HAP-1 (cell line): Measurements from ENCODE around the gene SLC19A1.

Experiments used
- DNase-seq, 2 experiments: peaks; one replicate each; pipeline ENCODE4 v3.0.0-alpha.2; 2016 to 2020; ENCODE audit warnings: low spot score in 2 of 2
- H3K27me3 ChIP-seq: fragments of 250-450 bp; sonication (Bioruptor Pico); 2 replicates; pipeline ENCODE4 v1.5.1; 2020; ENCODE audit warnings: low read depth, mild to moderate bottlenecking, moderate library complexity
- H3K36me3 ChIP-seq: fragments of 250-450 bp; sonication (Bioruptor Pico); replicated peaks from 2 replicates; pipeline ENCODE4 v1.5.1; 2020; ENCODE audit warnings: mild to moderate bottlenecking
- H3K4me1 ChIP-seq: fragments of 250-450 bp; sonication (Bioruptor Pico); 2 replicates; pipeline ENCODE4 v1.5.1; 2020; ENCODE audit warnings: mild to moderate bottlenecking
- H3K4me3 ChIP-seq: fragments of 250-450 bp; sonication (Bioruptor Pico); 2 replicates; pipeline ENCODE4 v1.5.1; 2020; ENCODE audit warnings: mild to moderate bottlenecking, moderate library complexity
- H3K9me3 ChIP-seq: fragments of 250-450 bp; sonication (Bioruptor Pico); 2 replicates; pipeline ENCODE4 v1.5.1; 2020; ENCODE audit warnings: mild to moderate bottlenecking, moderate library complexity
- in situ Hi-C: fragments of 300-500 bp; cut with MboI; formaldehyde crosslinking; loops from 3 replicates; pipeline ENCODE4 v1.14.3; 2020; ENCODE audit warnings: low sequenced_read_pairs, inconsistent platforms, mixed read lengths

The SLC19A1 gene

DNA sequence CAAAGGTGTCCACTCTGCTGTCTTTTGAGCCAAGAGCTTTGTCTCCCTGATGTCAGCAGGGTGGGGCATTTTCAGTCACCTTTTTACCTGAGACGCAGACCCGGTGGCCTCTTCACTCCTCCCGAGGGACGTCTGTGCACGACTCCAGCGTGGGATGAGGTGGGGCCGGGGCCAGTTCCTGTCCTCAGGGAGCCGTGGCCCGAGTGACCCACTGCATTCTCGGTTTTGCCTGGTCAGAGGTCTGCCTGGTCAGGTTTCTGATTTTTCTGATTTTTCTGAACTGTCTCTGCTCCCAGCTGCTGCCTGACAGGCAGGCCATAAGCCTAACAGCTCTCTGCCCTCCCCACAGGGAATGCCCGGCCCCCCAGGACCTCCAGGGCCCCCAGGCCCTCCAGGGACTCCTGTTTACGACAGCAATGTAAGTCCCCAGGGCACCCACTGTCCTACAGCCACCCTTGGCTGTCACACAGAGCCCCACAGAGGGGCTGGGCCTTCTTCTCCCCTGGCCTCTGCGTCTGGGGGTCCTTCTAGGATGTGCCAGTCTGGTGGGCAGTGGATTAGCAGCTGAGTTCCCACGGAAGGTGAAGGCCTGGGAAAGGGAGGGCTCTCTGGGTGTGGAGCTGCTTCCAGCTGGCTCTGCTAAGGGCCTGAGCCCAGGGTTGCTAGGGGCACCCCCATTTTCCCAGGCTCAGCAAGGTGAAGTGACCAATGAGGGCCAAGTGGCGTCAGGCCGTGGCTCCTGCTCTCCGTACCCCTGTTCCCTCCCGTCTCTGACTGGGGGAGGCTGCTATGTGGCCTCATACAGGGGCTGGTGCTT is 45.9 kb downstream of the SLC19A1 start:
- no peak for DNase-seq
- no peaks in the 10 kb centered on the region for H3K9me3 ChIP-seq
- peaks cover 12% of the 10 kb centered on the region for H3K36me3 ChIP-seq
- in situ Hi-C loops, result no loop called here
- no peaks in the 10 kb centered on the region for H3K27me3 ChIP-seq
- H3K4me1 ChIP-seq, result no peaks in the 10 kb centered on the region
- no peak overlapping the region for H3K4me3 ChIP-seq

DNA sequence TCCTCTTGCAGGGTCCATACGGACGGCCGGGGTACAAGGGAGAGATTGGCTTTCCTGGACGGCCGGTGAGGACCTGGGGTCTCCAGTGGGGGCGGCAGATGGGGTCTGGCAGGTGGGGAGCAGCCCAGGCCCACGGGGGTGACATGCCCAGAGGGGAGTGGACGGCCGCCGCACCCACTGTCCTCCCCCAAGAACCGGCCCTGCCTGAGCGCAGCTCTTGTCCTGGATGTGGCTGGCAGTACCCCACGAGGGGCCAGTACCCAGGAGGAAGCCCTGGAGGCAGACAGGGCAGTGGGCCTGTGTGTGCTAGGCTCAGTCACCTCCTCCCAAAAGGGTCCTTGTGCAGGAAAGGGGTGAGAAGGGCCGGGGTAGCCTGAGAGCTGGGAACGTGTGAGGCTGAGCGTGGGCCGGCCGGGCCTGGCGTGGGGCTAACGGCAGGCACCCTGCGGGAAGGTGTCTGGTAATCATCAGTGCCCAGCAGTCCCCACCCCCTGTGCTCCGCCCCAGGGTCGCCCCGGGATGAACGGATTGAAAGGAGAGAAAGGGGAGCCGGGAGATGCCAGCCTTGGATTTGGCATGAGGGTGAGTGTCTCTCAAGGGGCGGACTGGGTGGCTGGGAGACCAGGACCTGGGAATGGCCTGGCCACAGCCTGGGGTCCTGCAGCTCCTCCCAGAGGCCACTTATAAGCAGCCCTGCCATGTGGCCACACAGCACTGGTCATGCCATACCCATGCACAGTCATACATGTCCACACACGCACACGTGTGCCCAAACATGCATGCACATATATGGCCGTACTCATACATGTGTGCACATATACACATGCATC is 47.2 kb downstream of the SLC19A1 start:
- H3K4me3 ChIP-seq, result no peak overlapping the region
- H3K36me3 ChIP-seq, result peaks cover 12% of the 10 kb centered on the region
- no peaks in the 10 kb centered on the region for H3K27me3 ChIP-seq
- DNase-seq, result no peak
- in situ Hi-C loops, result no loop called here
- H3K4me1 ChIP-seq, result no peaks in the 10 kb centered on the region
- no peaks in the 10 kb centered on the region for H3K9me3 ChIP-seq

DNA sequence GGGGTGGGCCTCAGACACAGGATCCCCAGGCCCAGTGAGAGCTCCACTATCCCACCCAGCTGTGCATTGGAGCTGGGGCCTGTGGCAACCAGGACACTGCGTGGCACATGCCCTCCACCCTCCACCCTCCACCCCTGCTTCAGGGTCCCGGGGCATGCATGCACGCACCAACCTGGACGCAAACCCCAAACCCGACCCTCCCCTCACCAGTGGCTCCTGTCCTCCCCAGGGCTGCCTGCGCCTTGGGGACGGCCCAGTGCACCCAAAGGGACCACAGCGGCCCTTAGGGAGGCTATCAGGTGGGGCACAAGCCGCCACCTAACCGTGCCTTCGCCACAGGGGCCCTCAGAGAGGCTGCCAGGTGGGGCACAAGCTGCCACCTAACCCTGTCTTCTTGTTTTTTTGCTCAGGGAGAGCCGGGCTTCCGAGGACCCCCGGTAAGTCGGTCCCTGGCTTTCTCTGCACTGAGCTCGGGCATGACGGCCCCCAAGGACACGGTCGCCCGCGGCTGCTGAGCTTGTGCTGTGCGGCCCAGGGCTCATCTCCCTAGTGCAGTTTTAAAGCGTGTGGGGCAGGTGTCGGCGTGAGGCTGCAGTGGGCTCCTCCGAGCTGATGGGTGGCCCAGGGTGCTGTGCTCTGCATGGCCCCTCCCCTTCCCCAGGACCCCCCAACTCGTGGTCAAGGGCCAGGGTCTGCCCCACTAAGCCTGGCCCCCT is 47.9 kb downstream of the SLC19A1 start:
- in situ Hi-C loops, result no loop called here
- H3K27me3 ChIP-seq, result no peaks in the 10 kb centered on the region
- no peaks in the 10 kb centered on the region for H3K4me1 ChIP-seq
- H3K36me3 ChIP-seq, result peaks cover 12% of the 10 kb centered on the region
- no peak for DNase-seq
- H3K4me3 ChIP-seq, result no peak overlapping the region
- H3K9me3 ChIP-seq, result no peaks in the 10 kb centered on the region

DNA sequence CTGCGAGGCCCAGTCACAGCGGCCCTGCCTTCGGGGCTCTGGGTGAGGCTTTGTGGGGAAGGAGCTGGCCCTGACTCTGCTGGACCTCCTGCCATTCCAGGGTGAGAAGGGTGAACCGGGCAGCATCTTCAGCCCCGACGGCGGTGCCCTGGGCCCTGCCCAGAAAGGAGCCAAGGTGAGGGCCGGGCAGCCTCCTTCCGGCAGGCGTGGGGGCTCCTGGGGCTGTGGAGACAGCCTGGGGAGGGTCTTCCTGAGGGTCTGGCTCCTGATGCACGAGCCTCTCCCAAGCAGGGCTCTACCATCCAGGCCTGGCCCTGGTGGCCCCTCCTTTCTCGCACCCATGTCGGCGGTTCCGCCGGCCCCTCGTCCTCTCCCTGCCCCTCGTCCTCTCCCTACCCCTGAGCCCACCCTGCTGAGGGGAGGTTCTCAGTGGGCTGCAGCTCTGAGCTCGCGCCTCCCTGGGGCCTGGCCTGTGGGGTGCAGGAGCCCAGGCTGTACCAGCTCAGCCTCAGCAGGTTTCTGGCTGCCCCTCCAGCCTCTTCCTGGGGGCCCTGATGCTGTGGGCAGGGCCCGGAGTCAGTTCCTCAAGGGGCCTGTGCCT is 48.7 kb downstream of the SLC19A1 start:
- Histone ChIP-seq H3K9me3 (no peaks in the 10 kb centered on the region), H3K27me3 (no peaks in the 10 kb centered on the region), H3K4me1 (no peaks in the 10 kb centered on the region), H3K4me3 (no peak overlapping the region), H3K36me3 (peaks cover 12% of the 10 kb centered on the region)
- in situ Hi-C loops, result no loop called here
- DNase-seq, result no peak

DNA sequence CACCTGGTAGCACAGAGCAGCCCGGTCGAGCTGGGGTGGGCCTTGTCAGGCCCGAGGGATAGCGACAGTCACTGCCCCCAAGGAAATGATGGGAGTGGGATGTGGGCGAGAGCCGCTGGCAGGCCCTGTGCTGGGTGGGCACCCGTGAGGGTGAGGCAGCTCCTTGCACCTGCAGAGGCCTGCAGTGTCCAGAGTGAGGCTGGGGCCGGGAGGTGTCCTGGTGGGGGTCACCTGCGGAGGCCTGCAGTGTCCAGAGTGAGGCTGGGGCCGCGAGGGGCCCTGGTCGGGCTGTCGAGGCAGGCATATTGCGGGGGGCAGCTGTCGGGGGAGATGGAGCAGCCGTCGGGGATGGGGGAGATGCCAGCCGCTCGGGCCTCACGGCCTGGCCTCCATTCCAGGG is 49.5 kb downstream of the SLC19A1 start:
- peaks cover 12% of the 10 kb centered on the region for H3K36me3 ChIP-seq
- no peaks in the 10 kb centered on the region for H3K9me3 ChIP-seq
- H3K27me3 ChIP-seq, result no peaks in the 10 kb centered on the region
- no peak for DNase-seq
- no peak overlapping the region for H3K4me3 ChIP-seq
- no peaks in the 10 kb centered on the region for H3K4me1 ChIP-seq
- in situ Hi-C loops, result no loop called here

DNA sequence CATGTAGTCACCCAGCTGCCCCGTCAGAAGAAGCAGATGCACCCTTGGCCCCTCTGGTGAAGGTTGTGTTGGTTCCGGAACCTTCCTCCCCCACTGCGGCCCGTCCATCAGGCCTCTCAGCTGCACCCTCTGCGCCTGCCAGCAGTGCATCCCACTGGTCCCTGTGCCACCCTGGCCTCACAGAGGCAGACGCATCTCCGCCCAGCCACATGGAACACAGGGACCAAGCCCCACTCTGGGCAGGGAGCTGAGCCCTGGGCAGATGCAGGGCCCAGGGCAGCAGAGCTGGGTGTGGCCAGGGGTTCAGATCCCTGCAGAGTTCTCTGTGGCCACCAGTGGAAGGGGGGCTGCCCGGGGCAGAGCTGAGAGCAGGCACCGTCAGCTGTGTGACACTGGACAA is 50.6 kb downstream of the SLC19A1 start:
- DNase-seq, result no peak
- H3K4me1 ChIP-seq, result no peaks in the 10 kb centered on the region
- no peaks in the 10 kb centered on the region for H3K9me3 ChIP-seq
- peaks cover 5% of the 10 kb centered on the region; the same call in 1 of the 2 replicates for H3K36me3 ChIP-seq
- in situ Hi-C loops, result no loop called here
- H3K27me3 ChIP-seq, result no peaks in the 10 kb centered on the region
- no peak overlapping the region for H3K4me3 ChIP-seq

DNA sequence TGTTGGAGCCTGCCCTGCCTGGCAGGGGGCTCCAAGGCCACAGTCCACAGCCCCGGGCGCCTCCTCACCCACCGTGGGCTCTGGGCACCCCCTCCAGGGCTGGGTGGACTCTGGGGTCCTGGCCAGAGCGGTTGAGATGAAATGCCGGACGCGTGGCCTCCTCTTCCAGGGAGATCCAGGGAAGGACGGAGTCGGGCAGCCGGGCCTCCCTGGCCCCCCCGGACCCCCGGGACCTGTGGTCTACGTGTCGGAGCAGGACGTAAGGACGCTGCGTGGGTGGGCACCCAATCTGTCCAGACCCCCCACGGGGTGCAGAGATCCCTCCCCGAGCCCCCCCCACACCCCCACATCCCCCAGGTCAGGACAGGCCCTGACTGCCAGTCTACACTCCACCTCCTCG is 51.2 kb downstream of the SLC19A1 start:
- Histone ChIP-seq H3K4me3 (no peak overlapping the region), H3K36me3 (peaks cover 5% of the 10 kb centered on the region; the same call in 1 of the 2 replicates), H3K4me1 (no peaks in the 10 kb centered on the region), H3K27me3 (no peaks in the 10 kb centered on the region), H3K9me3 (no peaks in the 10 kb centered on the region)
- DNase-seq, result no peak
- in situ Hi-C loops, result no loop called here

DNA sequence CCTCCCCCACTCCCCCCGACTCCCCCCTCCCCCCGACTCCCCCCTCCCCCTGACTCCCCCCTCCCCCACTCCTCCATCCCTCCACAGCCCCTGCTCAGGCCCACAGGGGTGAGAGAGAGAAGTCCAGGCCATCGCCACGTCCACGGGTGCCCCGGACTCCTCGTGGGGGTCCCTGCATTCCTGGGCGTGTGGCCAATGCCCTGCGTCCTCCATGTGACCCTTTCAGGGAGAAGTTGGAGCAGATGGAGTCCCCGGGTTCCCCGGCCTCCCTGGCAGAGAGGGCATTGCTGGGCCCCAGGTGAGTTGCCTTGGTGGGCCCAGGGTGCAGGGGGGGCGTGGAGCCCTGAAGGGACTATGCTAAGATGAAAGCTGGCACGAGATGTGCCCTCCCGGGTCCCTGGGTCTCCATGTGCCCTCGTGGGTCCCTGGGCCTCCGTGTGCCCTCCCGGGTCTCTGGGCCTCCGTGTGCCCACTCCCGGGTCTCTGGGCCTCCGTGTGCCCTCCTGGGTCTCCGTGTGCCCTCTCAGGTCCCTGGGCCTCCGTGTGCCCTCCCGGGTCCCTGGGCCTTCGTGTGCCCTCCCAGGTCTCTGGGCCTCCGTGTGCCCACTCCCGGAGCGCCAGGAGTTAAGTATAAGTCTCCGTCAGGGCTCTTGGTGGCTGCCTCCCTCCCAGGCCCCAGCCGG is 52.0 kb downstream of the SLC19A1 start:
- Histone ChIP-seq H3K4me3 (no peak overlapping the region), H3K4me1 (no peaks in the 10 kb centered on the region), H3K9me3 (no peaks in the 10 kb centered on the region), H3K36me3 (no peaks in the 10 kb centered on the region), H3K27me3 (no peaks in the 10 kb centered on the region)
- no peak for DNase-seq
- in situ Hi-C loops, result no loop called here

DNA sequence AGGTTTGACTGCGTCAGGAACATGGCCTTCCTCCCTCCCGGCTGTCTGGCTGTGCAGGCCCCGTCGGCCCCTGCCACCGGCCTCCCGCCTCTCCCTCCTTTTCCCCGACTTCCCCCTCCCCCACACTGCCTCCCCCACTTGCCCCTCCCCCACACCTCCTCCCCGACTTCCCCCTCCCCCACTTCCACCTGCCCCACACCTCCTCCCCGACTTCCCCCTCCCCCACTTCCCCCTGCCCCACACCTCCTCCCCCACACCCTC is 52.6 kb downstream of the SLC19A1 start:
- in situ Hi-C loops, result no loop called here
- Histone ChIP-seq H3K27me3 (no peaks in the 10 kb centered on the region), H3K4me3 (no peak overlapping the region), H3K36me3 (no peaks in the 10 kb centered on the region), H3K9me3 (no peaks in the 10 kb centered on the region), H3K4me1 (no peaks in the 10 kb centered on the region)
- DNase-seq, result no peak

DNA sequence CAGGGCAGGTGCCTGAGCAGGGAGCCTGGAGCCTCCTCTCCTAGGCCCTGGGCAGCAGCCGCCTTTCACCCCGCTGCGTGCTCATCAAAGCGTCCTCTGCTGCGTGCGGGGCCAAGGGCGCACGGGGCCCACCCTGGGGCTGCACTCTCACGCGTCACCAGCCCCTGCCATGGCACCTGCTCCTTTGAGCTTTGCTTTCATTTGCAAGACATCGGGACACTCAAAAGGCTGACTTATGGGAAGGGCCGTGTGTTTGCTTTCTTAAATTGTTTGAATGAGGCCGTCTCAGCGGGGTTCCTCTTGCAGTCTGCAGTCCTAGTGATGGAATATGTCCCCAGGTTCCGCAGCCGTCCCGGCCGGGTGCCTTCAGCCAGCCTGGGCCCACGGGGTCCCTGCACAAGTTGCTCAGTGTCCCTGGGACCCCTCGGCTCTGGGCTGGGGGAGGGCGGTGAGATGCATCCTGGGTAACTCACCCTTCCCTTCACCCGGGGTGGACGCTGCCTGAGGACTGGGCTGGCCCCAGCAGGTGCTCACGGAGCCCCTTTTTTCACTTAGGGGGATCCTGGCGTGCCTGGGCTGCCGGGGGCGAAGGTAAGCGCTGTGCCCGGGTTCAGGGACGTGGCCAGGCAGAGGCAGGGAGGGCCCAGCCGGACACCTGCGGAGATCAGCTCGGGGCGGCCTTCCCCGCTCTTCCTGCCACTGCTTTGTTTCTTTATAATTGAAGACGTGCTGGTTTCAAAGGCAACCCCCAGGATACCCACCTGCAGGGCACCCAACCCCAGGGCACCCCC is 53.1 kb downstream of the SLC19A1 start:
- Histone ChIP-seq H3K4me1 (no peaks in the 10 kb centered on the region), H3K9me3 (no peaks in the 10 kb centered on the region), H3K27me3 (no peaks in the 10 kb centered on the region), H3K4me3 (no peak overlapping the region), H3K36me3 (no peaks in the 10 kb centered on the region)
- DNase-seq, result no peak
- in situ Hi-C loops, result no loop called here

DNA sequence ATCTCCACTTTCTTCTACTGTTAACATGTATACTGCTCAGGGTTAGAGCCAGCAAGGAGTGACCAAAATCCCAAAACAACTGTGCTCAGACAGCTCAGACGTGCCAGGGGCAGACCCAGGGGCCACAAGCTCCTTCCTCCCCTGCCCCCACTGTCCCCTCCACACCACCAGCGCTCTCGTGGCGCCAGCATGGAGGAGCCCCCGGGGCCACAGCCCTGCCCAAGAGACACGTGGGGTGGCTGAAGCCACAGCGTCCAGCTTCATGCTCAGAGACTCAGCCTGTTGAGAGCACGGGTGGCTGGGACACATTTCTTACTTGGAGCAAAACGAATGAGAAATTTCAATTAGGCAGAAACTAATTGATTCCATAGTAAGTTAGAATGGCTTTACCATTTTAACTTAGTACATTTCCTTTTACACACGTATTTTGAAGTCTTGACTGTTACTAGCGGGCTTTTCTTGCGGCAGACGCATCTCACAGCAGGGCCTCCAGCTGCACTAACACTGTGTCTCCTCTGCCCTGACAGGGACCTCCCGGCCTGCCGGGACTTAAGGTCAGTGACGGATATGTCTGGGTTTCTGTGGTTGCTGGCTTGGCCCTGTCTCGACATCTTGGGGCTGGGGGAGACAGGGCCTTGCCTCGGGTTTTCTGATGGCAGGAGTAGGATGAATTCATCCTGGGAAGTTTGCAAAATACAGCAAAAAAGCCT is 54.2 kb downstream of the SLC19A1 start:
- H3K4me3 ChIP-seq, result no peak overlapping the region
- H3K4me1 ChIP-seq, result no peaks in the 10 kb centered on the region
- H3K36me3 ChIP-seq, result no peaks in the 10 kb centered on the region
- H3K9me3 ChIP-seq, result no peaks in the 10 kb centered on the region
- H3K27me3 ChIP-seq, result no peaks in the 10 kb centered on the region
- in situ Hi-C loops, result no loop called here
- DNase-seq, result no peak

DNA sequence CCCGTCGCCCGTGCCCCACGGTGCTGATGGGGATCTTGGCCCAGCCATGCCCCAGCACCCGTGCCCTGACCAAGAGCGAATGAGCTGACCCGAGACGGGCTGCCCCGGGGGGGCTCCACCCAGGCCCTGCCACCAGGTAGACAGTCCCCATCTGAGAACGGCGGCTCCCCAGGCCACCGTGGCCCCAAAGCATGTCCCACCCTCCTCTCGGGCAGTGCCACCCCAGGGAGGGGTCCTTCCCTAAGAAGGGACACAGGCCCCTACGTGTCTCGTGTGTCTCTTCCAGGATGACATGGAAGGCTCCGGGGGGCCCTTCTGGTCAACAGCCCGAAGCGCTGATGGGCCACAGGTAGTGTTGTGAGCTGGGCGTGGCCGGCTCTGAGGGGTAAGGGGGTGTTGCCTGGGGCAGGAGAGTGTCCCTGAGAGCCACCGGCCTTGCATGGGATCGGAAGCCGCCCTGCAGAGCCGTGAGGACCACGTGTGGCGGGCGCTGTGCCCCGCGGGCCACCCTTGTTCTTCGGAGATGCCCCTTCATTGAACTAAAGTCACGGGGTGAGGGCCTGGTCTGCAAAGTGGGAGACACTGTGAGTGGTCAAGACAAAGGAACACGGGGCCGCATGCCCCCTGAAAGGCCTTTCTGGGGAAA is 55.0 kb downstream of the SLC19A1 start:
- Histone ChIP-seq H3K27me3 (no peaks in the 10 kb centered on the region), H3K4me3 (no peak overlapping the region), H3K36me3 (no peaks in the 10 kb centered on the region), H3K9me3 (no peaks in the 10 kb centered on the region), H3K4me1 (no peaks in the 10 kb centered on the region)
- in situ Hi-C loops, result no loop called here
- no peak for DNase-seq
